Inflammatory macrophage treated with lipopolysaccharide for 4 hours (primary cell): ENCODE data around the gene FGF3.

Experiments used
- DNase-seq: peaks from one replicate; pipeline ENCODE4 v3.0.0-alpha.2; 2020

Gene FGF3

DNA sequence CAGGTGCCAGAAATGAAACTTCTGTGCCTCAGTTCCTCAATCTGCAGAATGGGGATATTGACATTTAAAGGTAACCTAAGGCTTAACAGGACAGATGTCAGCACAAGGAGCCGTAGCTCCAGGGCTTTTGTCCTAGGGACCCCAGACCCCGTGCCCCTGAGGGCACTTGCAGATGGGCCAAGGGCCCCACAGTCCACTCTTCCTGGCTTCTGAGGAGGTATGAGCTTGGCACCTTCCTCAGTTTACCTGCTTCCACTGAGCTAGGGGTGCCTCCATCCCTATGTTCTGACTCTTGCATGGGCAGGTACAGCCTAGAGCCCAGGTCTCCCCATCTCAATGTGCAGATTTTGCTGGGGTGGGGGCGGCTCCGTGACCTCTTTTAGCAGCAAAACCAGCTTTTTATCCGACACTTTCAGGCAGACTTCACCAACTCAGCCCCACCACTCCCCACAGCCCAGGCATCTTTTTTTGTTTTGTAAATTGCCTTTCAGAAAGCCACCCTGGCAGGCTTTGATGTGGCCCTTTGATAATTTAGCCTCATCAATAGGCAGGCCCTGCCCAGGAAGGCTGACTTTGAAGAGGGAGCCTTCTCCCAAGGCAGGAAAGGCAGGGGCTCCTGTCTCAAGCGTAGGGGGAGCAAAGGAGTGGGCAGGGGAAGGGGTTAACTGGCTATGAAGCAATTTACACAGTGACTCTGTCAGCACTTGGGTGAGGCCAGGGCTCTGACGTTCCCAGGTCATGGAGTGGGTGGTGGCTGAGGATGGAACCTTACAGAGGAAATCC lies 23.7 kb upstream of the FGF3 start:
- DNase-seq: no peak

DNA sequence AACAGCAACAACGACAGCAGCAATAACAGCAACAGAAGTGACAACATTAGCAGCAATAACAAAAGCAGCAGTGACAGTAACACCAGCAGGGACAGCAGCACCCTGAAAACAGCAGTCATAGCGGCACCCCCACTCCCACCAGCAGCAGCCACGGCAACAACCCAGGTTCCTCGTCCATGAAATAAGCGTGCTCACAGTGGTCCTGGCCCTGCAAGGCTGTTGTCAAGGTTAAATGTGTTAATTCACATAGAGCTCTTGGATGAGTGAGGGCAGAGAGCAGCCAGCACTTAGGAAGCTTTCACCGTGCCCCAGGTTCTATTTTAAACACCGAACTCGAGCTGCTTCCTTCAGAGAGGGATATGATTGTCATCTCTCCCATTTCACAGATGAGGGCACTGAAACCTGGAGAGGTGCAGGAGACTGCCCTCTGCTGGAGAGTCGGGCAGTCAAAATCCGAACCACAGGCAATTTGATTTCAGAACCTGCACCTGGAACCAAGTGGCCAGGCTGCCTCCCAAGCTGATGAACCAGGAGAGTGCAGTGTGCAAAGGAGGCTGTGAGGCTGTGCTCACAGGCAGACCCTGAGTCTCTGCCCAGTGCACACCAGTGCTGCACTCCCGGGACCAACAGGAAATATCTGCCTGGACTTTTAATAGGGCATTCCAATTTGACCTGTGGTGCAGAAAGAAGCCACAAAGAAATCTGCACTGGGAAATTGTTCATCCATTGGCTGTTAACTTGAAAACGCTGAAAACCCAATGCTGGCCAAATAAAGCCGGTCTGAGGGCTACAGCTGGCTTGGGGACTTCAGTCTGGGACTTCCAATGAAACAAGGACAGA lies 22.9 kb upstream of the FGF3 start:
- no peak for DNase-seq

DNA sequence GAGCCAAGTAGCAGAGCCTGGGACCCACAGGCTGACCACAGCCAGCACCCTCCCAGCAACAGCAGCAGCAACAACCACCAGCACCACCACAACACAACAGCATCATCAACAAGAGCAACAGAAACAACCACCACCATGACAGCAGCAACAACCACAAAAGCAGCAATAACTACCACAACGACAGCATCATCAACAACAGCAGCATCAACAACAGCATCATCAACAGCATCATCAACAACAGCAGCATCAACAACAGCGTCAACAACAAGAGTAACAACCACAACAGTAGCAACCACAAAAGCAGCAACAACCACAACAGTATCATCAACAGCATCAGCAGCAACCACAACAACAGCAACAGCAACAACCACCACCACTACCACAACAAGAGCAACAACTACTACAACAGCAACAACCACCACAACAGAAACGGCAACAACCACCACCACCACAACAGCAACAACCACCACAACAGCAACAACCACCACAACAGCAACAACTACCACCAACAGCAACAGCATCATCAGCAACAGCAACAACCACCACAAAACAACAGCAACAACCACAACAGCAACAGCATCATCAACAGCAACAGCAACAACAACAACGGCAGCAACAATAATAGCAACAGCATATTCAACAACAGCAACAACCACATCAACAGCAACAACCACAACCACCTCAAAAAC lies 22.1 kb upstream of the FGF3 start:
- DNase-seq: no peak

DNA sequence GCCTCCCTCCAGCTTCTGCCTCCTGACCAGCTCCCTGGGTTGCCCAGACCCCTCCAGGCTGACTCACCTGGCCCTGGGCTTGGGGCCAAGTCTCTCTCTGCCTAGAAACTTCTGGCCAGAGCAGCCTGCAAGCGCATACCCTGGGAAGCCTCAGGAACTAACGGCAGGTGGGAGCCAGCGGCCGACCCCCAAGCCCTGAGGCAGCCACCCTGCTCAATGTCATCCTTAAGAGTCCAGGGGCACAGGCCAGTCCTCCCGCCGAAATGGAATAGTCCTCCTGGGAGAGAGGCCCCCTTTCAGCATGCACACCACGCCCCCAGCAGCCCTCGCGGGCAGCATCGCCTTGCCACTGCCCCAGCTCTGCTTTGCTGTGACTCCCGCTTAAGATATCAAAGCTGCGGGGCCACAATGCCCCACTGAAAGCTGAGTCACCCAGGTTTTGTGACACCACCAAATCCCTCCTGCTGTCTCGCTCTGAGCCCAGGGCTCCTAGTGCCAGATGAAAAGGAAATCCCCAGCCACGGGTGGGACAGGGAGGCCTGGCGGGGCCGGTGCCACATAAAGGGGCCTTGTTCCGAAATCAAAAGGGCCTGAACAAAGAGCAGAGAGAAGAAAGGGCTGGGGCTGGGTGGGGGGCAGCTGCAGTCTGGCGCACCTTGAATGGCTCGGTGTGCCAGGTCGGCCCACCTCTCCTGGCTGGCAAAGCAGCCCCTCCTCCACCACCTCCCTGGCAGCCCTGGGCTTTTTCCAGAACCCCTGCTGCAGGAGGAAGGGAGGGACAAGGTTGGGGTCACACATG lies 21.4 kb upstream of the FGF3 start:
- DNase-seq: no peak

DNA sequence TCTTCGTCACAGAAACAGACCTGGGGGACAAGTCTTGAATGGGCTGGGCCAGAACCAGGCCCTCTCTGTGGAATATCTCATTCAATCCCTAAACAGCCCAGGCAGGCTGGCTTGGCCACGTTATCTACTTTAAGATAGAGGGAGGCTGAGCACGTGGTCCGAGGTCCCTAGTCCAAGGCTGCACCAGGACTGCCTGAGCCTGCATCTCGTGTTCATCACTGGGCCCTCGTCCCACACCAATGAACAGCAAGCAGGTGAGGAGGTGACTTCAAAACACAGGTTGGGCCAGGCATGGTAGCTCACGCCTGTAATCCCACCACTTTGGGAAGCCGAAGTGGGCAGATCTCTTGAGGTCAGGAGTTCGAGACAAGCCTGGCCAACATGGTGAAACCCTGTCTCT lies 20.3 kb upstream of the FGF3 start:
- DNase-seq: no peak

DNA sequence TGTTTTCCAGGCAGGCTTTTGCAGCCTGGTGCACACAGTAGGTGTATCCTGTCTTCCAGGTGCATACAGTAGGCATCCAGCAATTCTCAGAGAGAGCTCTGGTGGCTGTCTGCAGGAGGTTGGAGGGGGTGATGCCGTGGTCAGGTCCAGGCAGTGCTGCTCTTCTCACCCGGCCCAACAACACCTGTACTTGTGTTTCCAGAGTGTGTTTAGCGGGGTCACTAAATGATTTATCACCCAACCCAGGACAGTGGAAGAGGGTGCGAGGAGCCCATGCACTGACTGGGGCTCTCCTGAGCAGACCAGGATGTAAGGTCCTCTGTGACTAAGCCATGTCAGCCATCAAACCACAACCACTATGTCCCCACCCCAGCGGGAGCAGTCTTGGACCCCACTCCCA lies 18.6 kb upstream of the FGF3 start:
- DNase-seq: no peak

DNA sequence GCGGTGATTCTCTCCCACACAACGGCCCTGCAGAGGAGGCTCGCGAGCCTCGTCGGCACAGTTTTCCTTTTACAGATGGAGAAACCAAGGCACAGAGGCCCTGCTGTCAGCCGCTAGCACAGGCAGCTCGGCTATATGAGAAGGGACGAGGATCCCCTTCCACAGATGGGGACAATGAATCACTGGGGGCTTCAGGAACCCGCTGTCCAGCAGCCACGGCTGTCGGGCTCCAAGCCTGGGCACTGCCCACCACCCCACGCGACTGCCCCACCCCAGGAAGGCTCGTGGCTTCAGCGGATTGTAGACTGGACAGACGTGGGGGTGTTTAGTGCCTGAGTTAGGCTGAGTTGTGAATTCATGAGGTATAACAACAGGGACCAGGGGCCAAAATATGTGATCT lies 17.2 kb upstream of the FGF3 start:
- no peak for DNase-seq

DNA sequence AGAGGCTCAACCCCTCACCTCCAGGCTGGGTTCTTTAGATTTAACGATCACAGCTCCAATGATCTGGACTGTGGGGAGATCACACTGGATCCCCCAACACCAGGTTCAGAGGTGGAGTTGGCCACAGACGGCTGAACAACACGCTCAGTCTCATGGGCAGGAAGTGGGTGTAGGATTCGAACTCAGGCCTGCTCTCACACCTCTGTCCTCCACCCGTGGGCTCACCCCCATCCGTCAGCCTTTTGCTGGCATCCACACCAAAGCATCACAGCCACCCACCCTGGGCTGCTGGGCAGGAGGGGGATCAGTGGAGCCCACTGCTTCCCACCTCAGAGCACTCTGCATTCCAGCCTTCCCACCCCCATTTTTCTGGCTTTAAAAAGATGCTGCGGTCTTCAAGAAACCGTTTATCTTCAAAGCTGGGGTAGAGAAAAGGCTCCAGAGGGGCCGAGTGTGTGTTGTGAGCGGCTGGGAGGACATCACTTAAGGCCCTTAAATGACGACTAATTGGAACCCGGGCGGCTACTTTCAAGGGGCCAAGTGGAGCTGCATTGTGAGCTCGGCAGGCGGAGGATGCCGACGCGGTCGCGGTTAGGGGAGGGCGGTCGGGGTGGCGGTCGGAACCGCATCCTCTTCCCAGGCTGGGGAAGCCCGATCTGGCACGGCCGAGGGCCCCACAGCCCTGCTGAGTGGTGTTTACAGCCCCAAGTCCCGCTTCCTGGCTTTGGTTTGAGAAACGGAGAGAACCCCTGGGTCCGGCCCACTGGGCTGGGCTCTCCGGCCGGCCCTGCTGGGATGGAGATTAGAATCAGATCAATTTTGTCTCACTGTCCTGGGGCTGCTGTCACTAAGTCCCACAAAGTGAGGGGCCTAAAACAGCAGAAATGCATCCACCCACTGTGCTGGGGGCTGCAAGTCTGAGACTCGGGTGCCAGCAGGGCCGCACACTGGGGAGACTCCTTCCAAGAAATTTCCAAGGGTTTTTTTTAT lies 15.9 kb upstream of the FGF3 start:
- DNase-seq: no peak

DNA sequence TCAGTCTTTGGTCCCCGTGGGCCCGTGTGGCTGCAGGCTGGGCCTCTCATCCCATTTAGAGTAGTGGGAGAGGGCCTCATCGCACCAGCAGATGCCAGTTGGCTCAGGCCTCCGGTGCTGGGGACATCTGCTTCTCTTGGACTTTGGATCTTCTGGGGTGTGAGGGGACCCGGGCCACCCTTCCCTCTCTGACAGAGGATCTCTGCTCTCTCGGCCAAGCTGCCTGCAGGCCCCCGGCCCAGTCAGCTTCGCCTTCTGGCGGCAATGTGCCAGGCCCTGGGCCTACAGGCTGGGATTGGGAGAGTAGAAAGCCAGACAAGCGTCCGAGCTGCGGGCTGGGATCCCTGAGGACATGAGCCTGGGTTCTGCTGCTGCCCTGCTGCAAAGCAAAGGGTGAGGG lies 15.0 kb upstream of the FGF3 start:
- DNase-seq: no peak

DNA sequence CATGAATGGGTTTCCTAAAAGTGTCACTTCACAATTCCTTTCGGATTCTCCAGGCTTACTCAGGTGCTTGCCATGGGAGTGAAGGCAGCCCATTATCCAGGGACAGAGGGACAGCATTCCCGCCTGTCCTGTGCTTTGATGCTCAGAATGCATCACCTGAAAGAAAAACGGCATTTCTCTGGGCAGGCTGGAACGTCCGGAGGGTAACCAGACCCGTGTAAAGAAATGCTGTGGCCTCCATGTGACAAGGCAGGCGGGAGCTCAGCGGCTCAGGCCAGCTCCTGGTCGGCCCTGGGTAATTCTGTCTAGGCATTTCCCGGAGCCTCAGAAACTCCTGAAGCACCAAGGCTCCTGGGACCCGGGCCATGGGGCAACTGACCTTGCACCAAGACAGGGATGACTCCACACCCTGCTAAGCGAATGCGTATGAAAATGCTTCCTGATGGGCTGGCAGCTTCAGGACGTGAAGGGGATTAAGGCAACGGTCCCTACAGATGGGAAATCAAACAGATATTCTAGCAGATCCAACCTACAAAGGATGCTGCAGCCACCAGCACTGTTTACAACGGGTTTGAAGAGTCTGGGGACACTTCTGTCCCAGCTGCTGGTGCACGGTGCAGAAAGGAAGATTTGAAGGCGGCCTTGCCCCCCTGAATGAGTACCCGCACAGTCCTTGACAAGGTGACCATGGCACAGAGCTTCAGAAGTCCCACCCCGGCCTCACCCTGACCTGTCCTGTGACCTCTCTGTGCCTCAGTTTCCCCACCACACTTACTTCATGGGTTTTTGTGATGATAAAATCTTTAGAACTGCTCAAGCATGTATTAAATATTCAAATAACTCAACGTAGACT lies 13.6 kb upstream of the FGF3 start:
- DNase-seq: no peak

DNA sequence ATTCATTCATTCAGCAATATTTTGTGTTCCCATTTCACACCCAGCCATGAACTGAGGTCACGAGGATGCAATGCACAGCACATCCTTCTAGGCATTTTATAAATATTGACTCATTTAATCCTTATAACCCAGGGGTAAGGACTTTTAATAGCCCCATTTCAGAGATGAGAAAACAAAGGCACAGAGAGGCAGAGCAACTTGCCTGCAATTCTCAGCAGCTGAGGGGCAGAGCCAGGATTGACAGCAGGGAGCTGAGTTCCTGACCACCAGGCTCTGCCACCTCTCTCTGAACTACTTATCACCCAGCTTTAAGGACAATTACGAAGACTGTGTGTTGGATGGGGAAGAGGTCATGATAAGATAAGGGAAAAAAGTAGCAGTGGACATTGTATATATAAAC lies 12.8 kb upstream of the FGF3 start:
- no peak for DNase-seq

DNA sequence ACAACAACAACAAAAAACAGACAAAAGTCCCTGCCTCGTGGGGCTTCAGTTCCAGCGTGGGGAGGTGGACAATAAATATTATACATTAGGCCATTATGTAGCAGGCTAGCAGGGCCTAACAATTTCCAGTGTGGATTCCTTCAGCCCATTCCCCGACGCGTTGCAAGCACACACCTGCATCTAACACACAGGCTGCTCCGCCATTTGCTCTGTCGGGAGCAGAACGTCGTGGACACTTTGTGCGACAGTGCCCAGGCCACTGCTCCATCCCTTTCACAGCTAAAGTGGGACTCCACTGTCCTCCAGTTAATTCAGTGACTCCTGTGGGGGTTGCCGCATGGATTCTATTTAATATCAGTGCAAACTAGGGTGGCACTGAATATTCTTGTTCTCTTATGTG lies 10.9 kb upstream of the FGF3 start:
- no peak for DNase-seq

DNA sequence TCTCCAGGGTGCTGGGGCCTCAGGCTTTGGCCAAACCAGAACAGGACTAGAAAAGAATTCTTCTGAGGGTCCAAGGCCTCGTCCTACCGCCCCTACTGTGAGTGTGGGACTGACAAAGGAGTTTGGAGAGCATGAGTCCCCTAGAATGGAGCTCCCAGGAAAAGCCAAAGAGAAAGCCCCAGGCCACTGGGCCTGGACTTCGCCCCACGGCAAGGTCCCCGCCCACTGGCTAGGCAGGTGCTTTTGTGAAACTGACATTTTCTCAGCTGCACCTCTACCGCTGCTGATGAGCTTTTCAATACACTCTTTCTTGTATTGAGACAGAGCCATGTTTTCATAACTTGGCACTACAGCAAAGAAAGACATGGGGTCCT lies 9.7 kb upstream of the FGF3 start:
- no peak for DNase-seq

DNA sequence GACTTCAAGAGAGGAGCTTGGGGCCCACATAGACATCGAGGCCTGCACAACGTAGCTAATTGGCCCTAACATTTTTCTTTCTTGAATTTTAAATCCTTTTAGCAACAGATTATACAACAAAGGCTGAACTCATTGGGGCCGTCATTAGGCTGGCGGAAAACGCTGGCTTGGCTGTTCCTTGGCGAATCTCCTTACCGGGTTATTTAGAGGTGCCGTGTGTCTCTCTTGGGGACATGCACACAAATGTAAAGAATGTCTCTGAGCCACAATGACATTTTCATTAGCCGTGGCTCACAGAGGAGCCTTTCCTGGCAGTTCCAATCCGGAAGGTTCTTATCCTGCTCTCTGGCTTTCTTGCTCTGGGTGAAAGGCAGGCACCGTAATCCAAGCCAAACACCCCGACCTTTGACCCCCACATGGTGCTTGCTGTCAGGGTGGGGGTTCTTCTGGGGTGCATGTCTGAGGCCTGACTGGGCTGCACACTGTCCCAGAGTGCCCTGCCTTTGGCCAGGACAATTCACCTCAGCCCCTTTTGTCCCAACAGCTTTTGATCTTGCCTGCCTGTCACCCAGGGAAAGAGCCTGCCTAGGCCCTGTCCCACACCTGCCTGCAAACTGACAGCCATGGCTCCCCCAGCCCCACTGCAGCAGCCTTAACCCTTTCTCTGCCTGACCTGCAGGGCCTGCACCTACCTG lies 9.2 kb upstream of the FGF3 start:
- no peak for DNase-seq

DNA sequence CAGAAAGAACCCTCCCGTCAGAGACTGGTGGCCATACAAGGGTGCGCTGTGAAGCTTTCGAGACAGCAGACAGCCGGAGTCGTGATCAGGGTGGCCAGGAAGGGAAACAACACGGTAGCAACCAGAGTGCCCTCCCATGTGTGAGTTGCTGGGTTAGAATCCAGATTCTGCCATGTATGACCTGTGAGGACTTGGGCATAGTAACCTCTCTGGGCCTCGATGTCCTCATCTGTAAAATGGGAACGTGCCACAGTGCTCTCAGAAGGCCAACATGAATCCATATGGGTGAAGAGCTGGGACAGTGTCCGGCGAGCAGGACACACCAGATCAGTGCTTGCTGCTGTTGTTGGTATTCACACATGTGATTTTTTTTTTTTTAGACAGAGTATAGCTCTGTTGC lies 7.6 kb upstream of the FGF3 start:
- no peak for DNase-seq

DNA sequence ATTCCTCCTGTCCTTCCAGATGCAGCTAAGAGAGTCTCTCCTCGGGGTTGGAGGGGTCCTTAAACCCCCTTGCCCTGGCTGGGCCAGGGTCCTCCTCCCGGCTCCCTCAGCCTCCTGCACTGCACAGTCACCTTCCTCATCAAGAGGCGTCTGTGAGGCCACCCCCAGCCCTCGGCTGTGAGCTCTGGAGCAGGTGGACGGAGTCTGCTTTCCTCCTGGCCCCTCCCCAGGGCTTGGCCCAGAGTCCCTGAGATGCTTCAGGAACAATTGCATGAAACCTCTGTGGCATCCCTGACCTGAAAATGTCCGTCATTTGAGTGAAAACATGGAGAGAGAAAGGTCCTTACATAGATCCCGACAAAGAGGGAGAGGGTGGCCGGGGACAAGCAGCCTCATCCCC lies 6.7 kb upstream of the FGF3 start:
- no peak for DNase-seq

DNA sequence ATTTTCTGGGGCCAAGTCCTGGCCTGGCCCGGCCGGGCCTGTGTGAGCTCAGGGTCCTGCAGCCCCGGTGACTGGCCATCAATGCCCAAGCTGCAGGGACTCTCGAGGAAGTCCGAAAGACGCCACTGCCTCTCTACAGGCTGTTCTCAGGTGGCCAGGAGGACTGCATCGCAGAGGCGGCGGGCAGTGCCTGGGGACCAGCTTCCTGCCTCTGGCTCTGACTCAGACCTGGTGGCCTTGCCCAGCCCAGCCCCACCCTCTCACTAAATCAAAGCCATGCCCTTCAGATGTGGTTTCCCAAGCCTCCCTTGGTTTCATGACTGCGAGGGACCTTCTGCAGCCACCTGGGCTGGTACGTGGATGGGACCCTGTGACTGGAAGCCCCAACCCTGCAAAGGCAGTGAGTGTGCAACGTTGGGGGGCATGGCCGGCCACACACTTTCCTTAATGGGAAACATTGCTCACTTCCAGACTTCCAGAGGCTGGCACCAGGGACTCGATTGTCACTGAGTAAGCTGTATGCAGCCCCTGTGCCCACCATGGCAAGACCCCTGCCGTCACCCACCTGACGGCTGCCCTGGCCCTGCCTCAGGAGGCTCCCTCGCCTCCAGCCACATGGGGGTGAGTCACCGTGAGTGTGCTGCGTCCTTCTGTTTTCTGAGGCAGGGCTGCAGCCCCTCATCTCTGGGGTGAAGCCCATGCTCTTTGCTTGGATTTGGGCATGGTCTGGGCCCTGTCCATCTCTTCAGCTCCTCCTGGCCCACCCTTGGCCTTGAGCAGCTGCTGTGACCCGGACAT lies 6.0 kb upstream of the FGF3 start:
- no peak for DNase-seq

DNA sequence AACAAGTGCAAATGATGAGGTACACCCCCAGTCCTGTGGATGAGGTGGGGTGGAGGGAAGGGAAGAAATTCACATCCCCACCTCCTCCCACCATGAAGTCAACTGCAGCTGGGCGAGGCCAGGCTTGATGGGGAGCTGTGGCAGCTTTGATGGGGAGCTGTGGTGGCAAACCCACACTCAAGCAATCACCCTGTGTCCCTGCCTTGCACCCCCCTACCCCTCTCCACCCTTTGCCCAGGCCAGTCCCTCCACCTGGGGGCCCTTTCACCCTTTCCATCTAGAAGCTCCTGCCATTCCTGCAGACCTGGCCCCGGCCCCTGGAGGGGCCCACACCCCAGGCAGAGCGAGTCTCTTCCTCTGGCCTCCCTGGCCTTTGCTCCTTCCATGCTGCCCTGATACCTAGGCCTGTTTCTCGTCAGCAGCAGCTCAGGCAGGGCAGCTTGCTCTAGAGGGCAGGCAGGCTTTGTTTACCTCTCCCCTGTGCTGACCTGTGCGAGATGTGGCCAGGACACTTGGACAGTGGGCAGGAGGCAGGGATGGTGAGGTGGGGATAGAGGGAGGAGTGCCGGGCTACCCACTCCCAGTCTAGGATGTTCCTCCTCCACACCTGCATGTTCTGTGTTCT lies 4.5 kb upstream of the FGF3 start:
- no peak for DNase-seq
